HG02970 (cell line): ENCODE measurements around the gene RHOT2.
"Not testable (repeated sequence)": the region's sequence is repeated elsewhere in the genome, so short reads cannot be mapped to it uniquely, and the experiment has no call there.

Experiments
- ATAC-seq: cut with Tn5 transposase; IDR thresholded peaks from one replicate; pipeline ENCODE4 v1.9.1; 2021; ENCODE audit warnings: mild to moderate bottlenecking, moderate library complexity, moderate number of reproducible peaks; ENCODE audit not compliant: unreplicated experiment, low FRiP score

Gene RHOT2

DNA sequence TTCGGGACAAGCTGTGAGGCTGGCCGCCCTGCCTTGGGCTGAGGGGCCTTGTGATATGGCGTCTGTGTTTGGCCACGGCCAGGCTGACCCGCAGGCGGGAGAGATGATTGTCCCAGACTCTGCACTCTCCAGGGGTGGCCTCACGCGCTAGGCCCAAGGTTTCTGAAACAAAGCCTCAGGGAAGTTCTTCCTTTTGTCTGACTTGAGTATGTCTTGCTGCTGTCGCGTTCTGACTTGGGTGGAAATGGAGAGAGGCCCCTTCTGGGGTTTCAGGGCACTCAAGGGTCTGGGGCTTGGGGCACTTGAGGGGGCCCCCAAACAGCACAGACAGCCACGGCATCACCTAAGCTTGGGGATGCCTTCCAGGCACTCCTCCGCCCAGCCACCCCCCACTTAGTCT is 43.2 kb downstream of the RHOT2 start:
- ATAC-seq: no peak

DNA sequence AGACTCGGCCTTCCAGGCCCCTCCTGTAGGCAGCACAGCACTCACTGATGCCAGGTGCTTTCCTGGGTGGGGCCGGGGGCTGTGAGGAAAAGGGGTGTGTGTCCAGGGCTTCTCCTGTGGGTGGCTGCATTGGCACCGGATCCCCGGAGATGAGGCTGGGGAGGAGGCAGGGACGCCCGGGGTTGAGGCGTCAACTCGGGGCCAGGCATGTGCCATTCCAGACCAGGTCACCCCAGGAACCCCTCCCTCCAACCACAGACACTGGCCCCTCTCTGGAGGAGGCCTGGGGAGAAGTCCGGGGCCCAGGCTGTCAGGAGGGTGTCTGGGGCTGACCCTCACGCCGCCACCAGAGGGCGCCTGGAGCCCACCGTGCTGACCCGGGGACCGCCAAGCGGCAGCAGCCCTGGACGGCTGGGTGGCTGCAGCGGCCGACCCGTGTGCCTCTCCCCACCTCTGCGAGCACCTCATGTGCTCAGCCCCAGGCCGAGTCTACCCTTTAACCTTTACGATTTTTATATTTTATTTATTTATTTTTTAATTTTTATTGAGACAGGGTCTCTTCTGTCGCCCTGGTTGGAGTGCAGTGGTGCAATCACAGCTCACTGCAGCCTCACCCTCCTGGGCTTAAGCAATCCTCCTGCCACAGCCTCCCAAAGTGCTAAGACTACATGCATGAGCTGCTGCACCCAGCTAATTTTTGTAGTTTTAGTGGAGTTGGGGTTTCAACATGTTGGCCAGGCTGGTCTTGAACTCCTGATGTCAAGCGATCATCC is 43.8 kb downstream of the RHOT2 start:
- no peak for ATAC-seq

DNA sequence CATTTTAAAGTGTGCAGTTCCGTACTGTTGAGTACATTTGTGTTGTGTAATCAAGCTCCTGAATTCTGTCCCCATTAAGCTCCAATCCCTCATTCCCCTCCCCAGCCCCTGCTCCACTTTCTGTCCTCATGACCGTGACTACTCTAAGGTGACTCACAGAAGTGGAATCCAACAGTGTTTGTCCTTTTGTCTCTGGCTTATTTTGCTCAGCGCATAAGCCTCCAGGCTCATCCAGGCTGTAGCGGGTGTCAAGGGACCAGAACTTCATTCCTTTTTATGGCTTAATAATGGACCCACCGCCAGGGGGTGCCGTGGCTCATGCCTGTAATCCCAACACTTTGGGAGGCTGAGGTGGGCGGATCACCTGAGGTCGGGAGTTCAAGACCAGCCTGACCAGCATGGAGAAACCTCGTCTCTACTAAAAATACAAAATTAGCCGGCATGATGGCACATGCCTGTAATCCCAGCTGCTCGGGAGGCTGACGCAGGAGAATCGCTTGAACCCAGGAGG is 44.9 kb downstream of the RHOT2 start:
- ATAC-seq: not testable (repeated sequence)

DNA sequence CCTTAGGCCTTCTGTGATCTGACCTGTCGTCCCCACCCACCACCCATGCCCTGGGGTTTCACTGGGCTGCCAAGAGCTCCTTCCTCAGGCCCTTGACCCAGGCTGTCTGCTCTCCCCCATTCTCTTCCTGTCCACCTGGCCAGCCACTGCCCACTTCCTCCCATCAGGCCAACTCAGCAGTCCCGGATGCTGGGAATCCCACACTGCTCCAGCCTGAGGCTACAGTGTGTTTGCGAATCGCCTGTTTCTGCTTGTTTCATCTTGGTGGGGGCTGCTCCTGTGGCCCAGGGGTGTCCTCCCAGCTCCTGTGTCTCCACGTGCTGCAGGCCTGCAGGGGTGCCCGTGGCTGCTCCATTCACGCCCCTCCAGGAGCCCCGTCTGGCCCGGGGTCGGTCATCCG is 46.1 kb downstream of the RHOT2 start:
- ATAC-seq: no peak

DNA sequence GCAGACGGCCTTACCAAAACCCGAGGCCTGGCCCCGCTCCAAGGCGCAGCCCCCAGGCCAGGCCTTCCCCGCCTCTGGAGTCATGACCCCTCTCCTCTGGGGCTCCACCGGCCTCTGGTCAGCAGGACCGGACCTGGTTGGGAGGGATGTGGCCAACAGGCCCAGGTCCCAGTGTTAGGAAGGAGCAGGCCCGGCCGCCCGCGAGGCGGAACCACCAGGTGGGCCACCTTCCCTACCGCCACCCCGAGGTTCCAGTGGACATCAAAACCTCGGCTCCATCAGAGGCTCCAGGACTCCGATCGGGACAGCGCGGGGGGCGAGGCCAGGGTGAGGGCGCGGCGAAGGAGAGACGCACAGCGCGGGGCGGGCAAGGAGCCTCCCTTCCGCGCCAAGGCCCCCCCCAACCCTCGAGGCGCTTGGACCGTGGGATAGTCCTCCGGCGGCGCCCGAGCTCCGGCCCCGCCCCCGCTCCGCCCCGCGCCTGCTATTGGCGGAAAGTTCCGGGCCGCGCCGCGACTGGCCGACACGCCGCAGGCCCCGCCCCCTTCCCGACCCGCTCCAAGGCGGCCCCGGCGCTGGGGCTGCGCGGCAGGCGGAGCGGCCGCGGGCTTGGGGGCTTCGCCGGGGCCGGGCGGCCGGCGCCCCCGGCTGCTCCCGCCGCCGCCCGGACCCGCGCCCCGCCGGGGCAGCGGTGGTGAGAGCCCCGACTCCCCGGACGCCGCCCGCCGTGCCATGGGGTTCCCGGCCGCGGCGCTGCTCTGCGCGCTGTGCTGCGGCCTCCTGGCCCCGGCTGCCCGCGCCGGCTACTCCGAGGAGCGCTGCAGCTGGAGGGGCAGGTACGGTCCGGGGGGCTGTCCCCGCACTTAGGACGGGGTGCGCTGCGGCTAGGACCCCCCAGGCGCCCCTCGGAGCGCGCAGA is 46.9 kb downstream of the RHOT2 start, which contains the start of gene METRN:
Gene METRN (plus strand): TSS at position 561 of the 919 bp plus-strand sequence. CDS start 172 bp downstream, at position 733.
- ATAC-seq: peak; percentile 52

DNA sequence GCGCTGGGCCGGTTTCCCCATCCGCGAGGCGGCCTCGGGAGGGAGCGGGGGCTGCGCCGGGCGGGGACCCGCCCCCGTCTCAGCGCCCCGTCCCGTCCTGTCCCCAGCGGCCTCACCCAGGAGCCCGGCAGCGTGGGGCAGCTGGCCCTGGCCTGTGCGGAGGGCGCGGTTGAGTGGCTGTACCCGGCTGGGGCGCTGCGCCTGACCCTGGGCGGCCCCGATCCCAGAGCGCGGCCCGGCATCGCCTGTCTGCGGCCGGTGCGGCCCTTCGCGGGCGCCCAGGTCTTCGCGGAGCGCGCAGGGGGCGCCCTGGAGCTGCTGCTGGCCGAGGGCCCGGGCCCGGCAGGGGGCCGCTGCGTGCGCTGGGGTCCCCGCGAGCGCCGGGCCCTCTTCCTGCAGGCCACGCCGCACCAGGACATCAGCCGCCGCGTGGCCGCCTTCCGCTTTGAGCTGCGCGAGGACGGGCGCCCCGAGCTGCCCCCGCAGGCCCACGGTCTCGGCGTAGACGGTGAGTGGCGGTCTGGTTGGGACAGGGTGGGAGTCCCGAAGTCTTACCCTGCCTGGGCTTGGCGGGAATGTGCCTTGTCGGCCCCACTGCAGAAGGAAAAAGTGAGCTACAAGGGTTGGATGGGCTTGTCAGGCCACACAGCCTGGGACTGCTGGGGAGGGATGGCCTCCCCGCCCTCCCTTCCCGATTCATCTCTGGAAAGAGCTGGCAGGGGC is 47.7 kb downstream of the RHOT2 start:
- peak; percentile 13 for ATAC-seq

DNA sequence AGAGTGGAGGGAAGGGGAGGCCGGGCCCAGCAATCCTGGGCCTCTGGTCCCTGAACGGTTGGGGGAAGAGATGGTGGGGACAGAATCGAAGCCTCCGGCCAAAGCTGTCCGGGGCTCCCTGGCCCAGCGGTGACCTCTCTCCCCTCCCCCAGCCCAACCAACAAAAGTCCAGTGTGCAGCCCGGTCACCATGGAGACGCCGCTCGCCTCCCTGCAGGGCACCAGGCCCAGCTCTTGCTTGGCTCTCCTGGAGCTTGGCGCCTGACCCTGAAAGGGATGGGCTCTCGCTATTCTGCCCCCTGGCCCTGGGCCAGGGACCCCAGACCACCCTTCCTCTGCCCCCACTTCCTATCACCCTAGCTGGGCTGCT is 48.3 kb downstream of the RHOT2 start:
- no peak for ATAC-seq

DNA sequence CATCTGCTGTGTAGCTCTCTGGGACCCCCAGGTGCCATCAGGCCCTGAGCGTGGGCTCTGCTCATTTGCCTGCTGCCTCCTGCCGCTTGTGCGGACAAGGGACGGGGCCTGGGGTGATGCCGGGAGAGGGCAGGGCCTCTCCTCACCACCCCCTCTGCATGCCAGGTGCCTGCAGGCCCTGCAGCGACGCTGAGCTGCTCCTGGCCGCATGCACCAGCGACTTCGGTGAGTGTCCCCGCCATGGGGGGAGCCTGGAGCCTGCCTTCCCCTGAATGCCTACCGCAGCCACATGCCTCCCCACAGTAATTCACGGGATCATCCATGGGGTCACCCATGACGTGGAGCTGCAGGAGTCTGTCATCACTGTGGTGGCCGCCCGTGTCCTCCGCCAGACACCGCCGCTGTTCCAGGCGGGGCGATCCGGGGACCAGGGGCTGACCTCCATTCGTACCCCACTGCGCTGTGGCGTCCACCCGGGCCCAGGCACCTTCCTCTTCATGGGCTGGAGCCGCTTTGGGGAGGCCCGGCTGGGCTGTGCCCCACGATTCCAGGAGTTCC is 48.9 kb downstream of the RHOT2 start:
- no peak for ATAC-seq

DNA sequence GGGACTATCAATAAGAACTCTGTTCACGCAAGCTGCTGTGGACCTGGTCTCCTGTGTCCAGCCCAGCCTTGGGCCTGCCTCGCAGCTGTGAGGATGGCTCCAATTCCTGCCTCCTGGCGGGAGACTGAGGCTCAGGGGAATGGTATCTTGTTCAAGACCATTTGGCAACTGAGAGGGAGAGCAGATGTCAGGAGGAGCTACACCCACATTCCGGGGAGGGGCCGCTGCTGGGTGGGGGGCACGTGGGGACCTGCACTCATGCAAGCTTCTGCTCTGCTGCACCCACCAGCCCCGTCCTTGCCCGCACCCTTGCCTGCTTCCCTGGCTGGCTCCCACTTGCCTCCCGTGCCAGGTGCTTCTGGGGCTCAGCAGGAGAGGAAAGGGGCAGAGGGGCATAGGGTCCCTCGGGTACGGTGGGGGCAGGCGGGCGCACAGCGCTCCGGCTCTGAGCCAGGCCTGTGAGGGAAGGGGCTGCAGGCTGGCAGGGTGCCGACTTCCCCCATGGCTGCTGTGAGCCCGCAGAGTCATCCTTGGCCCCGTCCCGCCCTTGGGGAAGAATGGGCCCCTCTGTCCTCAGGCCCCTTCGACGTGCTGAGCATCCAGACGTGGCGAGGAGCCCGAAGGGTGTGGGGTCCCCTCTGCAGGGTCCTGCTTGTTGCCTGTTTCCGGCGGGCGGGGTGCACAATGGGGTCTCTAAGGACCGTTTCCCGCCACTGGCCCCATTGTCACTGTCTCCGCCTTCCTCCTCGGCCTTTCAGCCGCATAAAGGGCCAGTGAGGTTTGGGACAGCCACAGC is 49.7 kb downstream of the RHOT2 start:
- ATAC-seq: no peak

DNA sequence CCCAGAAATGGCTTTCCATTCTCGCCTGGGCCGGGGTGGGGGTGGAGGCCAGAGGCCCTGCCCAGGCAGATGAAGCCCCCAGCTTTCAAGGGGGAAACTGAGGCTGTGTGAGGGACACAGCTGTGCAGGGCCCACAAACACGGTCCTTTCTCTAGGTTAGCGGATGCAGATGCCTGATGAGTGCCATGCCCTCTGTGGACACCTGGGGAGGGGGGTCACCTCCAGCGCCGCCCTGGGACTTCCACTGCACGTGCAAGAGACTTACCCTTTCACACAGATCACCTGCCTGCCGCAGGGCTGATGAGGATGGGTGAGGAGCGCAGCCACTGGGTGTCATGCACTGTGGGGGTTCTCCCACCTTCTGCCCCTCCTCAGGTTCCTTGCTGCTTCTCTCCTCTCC is 50.5 kb downstream of the RHOT2 start:
- no peak for ATAC-seq

DNA sequence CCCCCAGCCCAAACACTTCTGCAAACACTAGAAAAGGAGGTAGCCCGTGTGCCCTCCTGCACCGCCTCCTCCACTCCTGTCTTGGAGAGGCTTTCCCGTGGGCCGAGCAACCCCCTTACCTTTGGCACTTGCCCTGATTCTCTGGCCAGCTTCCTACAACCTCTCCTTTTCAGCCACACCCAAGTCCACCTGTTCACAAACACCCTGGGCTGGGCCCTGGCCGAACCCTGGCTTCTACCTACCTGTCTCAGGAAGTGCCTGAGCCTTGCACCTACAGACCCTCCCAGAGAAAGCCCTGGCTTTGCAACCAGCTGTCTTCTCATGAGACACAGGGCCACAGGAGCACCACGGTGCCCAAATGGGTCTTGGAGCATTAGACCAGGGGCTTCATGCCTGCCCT is 51.0 kb downstream of the RHOT2 start:
- ATAC-seq: no peak

DNA sequence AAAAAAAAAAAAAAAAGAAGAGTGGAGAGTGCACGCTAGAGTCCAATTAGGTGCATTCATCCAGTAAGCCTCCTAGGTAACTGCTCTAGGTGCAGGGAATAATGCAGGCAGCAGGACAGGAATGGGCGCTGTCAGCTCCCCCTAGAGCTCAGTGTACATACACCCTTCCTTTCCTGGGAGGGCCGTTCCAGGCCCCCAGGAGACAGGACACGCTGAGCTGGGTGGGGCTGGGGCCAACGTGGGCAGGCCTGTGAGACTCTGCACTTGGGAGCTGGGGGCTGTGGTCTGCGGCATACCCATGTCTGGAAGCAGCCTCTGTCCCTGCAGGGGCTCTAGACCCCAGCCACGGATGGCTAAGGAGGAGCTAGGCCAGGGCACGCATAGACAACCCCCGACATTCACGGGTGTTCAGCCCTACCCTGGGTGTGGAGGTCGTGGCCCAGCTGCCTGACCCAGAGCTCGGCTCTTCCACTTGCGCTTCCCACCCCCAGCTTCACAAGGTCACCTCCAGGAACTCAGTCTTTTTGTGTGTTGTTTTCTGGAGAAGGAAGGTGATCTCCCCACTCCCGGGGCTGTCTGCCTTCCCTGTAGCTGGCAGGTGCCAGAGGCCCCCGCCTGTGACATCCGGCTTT is 52.0 kb downstream of the RHOT2 start:
- ATAC-seq: no peak

DNA sequence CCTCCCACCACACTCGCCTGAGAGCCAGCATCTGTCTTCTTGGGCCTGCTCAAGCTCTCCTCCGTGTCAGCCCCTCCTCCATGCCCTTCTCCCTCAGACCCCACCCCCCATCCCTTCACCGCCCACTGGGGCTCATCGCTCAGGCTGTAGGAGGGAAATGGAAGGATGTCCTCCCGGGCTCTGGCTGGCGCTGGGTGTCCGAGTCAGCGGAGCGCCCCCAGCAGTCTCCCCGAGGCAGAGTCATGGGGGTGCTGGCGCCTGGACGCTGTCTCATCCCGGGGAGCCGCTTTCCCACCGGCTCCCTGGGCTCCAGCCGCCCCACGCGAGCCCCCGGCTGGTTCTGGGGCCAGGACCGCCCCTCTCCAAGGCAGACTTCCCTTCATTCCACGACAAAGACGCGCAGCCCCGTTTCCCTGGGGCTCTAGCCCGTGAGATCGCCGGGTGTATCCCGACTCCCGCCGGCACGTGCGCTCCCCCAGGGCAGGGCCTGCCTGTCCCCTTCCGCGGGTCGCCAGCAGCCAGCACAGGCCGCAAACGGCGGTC is 52.6 kb downstream of the RHOT2 start:
- ATAC-seq: peak; percentile 11

DNA sequence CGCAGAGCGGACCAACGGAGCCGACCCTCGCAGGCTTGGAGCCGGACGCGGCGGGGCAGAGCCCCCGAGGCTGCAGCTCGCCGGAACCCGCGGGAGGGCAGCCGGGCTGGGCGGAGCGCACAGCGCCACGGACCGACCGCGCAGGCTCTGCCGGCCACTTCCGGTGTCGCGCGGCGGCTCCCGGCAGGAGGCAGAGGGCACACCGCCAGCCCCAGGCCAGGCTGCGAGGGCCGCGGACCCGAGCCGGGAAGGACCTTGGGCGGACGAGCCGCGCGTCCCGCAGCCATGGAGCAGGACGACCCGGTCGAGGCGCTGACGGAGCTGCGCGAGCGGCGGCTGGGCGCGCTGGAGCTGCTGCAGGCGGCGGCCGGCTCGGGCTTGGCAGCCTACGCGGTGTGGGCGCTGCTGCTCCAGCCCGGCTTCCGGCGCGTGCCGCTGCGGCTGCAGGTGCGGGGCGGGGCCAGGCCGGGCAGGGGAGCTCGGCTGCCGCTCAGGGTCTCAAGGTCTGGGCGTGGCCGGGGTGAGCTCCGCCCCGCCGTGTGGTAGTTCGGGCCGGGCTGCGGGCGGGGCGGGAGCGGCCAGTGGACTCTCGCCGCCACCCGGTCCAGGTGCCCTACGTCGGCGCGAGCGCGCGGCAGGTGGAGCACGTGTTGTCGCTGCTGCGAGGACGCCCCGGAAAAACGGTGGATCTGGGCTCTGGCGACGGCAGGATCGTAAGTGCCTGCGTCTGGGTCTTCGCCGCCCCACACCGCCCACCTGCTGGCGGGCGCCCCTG is 53.2 kb downstream of the RHOT2 start, which contains the start of gene ANTKMT:
Gene ANTKMT (plus strand): TSS at position 157 of the 775 bp plus-strand sequence. CDS start 129 bp downstream, at position 286.
- peak; percentile 67 for ATAC-seq

DNA sequence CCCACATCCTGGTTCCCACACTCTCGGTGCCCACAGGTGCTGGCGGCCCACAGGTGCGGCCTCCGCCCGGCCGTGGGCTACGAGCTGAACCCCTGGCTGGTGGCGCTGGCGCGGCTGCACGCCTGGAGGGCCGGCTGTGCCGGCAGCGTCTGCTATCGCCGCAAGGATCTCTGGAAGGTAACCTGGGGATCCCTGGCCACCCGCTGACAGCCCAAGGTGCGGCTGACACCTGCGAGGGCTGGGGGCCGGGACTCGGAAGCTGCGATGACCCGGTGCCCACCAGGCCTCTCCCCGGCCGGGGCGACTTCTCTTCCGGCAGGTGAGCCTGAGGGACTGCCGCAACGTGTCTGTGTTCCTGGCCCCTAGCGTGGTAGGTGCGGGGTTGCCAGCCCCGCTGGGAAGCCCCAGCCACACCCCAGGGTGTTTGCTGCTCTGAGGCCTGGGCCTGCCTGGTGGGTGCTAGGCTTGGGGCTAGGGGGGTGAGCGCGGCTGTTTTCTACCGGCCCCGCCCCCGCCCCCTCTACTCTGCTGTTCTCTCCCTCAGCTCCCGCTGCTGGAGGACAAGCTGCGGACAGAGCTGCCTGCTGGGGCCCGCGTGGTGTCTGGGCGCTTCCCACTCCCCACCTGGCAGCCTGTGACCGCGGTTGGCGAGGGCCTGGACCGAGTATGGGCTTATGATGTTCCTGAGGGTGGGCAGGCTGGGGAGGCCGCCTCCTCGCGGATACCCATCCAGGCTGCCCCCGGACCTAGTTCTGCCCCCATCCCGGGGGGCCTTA is 54.0 kb downstream of the RHOT2 start:
- no peak for ATAC-seq

DNA sequence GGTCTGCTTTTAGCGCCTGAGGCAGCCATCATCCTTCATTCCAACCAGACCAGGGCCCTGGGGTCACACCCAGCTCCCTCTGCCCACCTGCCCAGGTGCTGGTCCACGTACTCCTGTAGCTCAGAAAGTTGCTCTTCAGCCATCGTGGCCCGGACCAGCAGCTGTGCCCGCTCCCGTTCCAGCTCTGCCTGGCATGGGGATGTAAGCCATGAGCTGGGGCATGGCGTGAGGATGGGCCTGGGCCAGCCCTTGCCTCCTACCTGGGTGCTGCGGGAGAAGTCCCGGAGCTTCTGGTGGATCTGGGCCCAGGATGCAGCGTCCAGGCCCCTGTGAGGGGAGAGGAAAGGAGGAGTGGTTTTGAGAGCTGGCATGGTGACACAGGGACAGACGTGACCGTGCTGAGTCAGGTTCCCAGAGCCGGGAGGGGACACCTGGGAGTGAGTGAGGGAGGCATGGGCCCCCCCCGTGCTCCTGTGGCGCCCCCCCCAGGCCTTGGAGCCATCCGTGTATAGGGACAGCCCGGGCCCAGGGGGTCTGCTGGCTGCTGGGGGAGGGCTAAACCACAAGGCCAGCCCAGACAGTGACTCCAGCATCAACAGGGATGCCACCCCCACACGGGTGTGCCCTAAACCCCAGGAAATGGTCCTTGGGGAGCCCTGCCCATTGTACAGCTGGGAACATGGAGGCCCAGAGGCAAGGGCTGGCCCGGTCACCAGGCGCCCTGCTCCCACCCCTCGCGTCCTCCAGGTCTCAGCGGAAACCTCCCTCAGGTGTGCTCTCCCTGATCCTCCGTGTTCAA is 55.1 kb downstream of the RHOT2 start:
- no peak for ATAC-seq
